DOHH2 (cell line): ENCODE results near the gene TBL3.

Source experiments
- H3F3A ChIP-seq: fragments of 200-600 bp; sonication (generic), shearing (Covaris generic); 2 replicates; pipeline ENCODE4 v1.6.0; 2016; ENCODE audit warnings: antibody characterized with exemption, mild to moderate bottlenecking; ENCODE audit not compliant: control insufficient read depth, insufficient read depth
- H3K27ac ChIP-seq: fragments of 200-600 bp; sonication (generic); 2 replicates; pipeline ENCODE4 v1.5.1; 2014; ENCODE audit warnings: low read depth, mild to moderate bottlenecking, low read length, moderate library complexity
- H3K27me3 ChIP-seq: fragments of 200-600 bp; sonication (generic); 2 replicates; pipeline ENCODE4 v1.6.1; 2014; ENCODE audit warnings: mild to moderate bottlenecking, low read length, mixed read lengths; ENCODE audit not compliant: control insufficient read depth
- H3K36me3 ChIP-seq: fragments of 200-600 bp; sonication (generic); 2 replicates; pipeline ENCODE4 v1.6.1; 2014; ENCODE audit warnings: mild to moderate bottlenecking, low read length, moderate library complexity, mixed read lengths; ENCODE audit not compliant: control insufficient read depth
- H3K4me1 ChIP-seq: fragments of 200-600 bp; sonication (generic); 2 replicates; pipeline ENCODE4 v1.6.1; 2014; ENCODE audit warnings: mild to moderate bottlenecking, low read length, mixed read lengths; ENCODE audit not compliant: control insufficient read depth
- H3K4me2 ChIP-seq: fragments of 200-600 bp; sonication (generic); 2 replicates; pipeline ENCODE4 v1.6.0; 2014; ENCODE audit warnings: mild to moderate bottlenecking, low read length, moderate library complexity
- H3K4me3 ChIP-seq: fragments of 200-600 bp; sonication (generic); 2 replicates; pipeline ENCODE4 v1.5.1; 2014; ENCODE audit warnings: mild to moderate bottlenecking, low read length, mixed read lengths
- H3K79me2 ChIP-seq: fragments of 200-600 bp; sonication (generic); 2 replicates; pipeline ENCODE4 v1.6.1; 2014; ENCODE audit warnings: mild to moderate bottlenecking, low read length, mixed read lengths; ENCODE audit not compliant: control insufficient read depth
- H3K9me2 ChIP-seq: fragments of 200-600 bp; sonication (generic); replicated peaks from 2 replicates; pipeline ENCODE4 v1.6.1; 2014; ENCODE audit warnings: mild to moderate bottlenecking, low read length, mixed read lengths; ENCODE audit not compliant: control insufficient read depth
- H3K9me3 ChIP-seq: fragments of 200-600 bp; sonication (generic); 2 replicates; pipeline ENCODE4 v1.6.1; 2014; ENCODE audit warnings: antibody characterized with exemption, low read length, mixed read lengths; ENCODE audit not compliant: control insufficient read depth, insufficient read depth
- H4K20me1 ChIP-seq: fragments of 200-600 bp; sonication (generic); 2 replicates; pipeline ENCODE4 v1.6.0; 2014; ENCODE audit warnings: low read depth, mild to moderate bottlenecking, antibody characterized with exemption, low read length, moderate library complexity; ENCODE audit not compliant: control insufficient read depth, insufficient read depth
- EZH2phosphoT487 ChIP-seq: fragments of 200-600 bp; sonication (generic); IDR thresholded peaks from 2 replicates; pipeline ENCODE4 v1.6.1; 2017; ENCODE audit warnings: borderline replicate concordance, mild to moderate bottlenecking, antibody characterized with exemption, low read length, moderate library complexity, mixed read lengths
- TF ChIP-seq, protein P1 (sequence below): fragments of 200-600 bp; sonication (generic); IDR thresholded peaks from one replicate; pipeline ENCODE4 v1.5.1; 2014; ENCODE audit warnings: antibody characterized with exemption, mild to moderate bottlenecking, low read depth, low read length; ENCODE audit not compliant: poor library complexity, severe bottlenecking

TBL3 gene

DNA sequence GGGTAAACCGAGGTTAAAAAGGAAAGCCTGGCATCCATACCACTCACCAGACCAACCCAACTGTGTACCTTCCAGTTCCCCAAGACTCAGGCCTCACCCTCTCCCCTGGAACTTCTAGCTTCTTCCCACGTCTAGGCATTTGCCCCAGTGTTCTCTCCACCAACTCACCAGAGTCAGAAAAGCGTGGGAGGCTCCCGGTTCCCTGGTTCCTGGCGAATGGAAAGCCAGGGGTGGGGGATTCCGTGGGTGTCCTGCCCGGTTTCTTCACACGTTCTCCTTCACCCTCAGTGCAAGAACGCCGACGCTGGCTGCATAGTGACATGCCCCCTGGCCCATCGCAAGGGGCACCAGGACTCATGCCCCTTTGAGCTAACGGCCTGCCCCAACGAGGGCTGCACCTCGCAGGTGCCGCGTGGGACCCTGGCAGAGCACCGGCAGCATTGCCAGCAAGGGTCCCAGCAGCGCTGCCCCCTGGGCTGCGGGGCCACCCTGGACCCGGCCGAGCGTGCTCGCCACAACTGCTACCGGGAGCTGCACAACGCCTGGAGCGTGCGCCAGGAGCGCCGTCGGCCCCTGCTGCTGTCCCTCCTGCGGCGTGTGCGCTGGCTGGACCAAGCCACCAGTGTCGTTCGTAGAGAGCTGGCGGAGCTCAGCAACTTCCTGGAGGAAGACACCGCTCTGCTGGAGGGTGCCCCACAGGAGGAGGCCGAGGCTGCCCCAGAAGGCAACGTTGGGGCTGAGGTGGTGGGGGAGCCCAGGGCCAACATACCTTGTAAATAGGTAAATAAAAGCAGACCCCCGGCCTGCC lies 3.5 kb upstream of the TBL3 start:
- H3K27ac ChIP-seq: no peak overlapping the region
- peaks cover 65% of the 10 kb centered on the region for H3K79me2 ChIP-seq
- peaks cover 30% of the 10 kb centered on the region for H3K4me1 ChIP-seq
- no peak overlapping the region for H3K4me3 ChIP-seq
- no peaks in the 10 kb centered on the region for H3K27me3 ChIP-seq
- TF ChIP-seq, protein P1, sequence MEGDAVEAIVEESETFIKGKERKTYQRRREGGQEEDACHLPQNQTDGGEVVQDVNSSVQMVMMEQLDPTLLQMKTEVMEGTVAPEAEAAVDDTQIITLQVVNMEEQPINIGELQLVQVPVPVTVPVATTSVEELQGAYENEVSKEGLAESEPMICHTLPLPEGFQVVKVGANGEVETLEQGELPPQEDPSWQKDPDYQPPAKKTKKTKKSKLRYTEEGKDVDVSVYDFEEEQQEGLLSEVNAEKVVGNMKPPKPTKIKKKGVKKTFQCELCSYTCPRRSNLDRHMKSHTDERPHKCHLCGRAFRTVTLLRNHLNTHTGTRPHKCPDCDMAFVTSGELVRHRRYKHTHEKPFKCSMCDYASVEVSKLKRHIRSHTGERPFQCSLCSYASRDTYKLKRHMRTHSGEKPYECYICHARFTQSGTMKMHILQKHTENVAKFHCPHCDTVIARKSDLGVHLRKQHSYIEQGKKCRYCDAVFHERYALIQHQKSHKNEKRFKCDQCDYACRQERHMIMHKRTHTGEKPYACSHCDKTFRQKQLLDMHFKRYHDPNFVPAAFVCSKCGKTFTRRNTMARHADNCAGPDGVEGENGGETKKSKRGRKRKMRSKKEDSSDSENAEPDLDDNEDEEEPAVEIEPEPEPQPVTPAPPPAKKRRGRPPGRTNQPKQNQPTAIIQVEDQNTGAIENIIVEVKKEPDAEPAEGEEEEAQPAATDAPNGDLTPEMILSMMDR: no peak
- no peak for TF ChIP-seq EZH2phosphoT487
- H3K9me3 ChIP-seq: no peaks in the 10 kb centered on the region
- H3K4me2 ChIP-seq: no peak overlapping the region
- H4K20me1 ChIP-seq: peaks cover 7% of the 10 kb centered on the region
- H3K9me2 ChIP-seq: no peaks in the 10 kb centered on the region
- H3F3A ChIP-seq: peaks cover 16% of the 10 kb centered on the region
- peaks cover 44% of the 10 kb centered on the region for H3K36me3 ChIP-seq

DNA sequence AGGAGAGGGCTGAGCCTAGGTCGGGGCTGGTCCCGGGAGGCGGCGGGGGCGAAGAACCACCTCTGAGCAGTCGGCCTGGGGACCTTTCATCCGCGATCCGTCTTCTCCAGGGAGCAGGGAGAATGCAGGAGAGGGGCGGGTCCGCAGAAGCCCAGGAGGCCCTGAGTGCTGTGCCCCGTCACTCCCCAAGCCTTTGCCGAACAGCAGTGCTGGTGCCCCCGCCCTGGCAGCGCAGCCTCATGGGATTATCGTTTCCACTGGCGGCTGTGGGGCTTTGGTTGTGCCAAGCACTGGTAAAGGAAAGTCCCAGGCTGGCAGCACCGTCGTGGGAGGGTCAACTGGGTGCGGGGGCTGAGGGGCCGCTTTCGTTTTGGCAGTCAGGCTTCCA lies 631 bp downstream of the TBL3 start:
- Histone ChIP-seq H3K27me3 (no peaks in the 10 kb centered on the region), H3F3A (peaks cover 5% of the 10 kb centered on the region), H3K79me2 (peaks cover 39% of the 10 kb centered on the region), H4K20me1 (no peaks in the 10 kb centered on the region), H3K9me3 (no peaks in the 10 kb centered on the region), H3K4me3 (peak overlapping the region; percentile 98), H3K36me3 (peaks cover 49% of the 10 kb centered on the region), H3K27ac (no peak overlapping the region), H3K4me2 (peak overlapping the region; percentile 97), H3K4me1 (peaks cover 26% of the 10 kb centered on the region), H3K9me2 (no peaks in the 10 kb centered on the region)
- no peak for TF ChIP-seq EZH2phosphoT487
- TF ChIP-seq, protein P1: no peak

DNA sequence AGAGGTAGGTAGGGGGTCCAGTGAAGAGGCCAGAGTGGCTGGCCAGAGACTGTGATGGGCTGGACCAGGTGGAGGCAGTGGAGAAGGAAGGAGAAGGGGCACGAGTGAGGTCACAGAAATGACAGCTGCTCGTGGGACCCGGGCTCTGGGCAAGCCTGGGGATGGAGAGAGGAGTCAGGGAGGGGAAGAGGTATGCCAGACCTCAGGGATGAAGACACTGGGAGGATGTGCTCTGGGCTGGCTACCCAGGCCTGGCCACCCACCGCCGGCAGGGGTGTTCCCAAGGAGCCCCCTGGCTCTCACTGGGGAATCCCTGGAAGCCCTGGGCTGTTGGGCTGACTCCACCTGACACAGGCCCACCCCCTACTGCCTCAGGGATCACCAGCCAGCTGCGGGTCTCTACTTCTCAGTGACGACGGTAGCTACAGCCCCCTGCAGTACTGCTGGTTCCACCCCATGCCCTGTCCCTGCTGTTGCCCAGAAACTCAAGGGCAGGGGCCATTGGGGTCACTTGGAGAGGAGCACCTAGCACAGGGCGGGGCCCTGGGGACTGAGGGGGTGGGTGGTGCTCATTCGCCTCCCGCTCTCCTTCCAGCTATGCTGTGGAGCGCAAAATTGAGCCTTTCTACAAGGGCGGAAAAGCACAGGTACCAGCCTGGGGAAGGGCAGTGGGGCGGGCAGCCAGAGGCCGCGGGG lies 1.8 kb downstream of the TBL3 start:
- H3K4me2 ChIP-seq: peak overlapping the region; percentile 97; the same call in 1 of the 2 replicates
- no peaks in the 10 kb centered on the region for H3K9me2 ChIP-seq
- no peaks in the 10 kb centered on the region for H3K27me3 ChIP-seq
- no peak overlapping the region; the same call in 1 of the 2 replicates for H3K4me3 ChIP-seq
- no peaks in the 10 kb centered on the region for H4K20me1 ChIP-seq
- no peaks in the 10 kb centered on the region for H3K9me3 ChIP-seq
- peaks cover 26% of the 10 kb centered on the region for H3K4me1 ChIP-seq
- TF ChIP-seq EZH2phosphoT487: no peak
- TF ChIP-seq, protein P1: no peak
- H3F3A ChIP-seq: peaks cover 5% of the 10 kb centered on the region
- peaks cover 39% of the 10 kb centered on the region for H3K79me2 ChIP-seq
- peaks cover 59% of the 10 kb centered on the region for H3K36me3 ChIP-seq
- H3K27ac ChIP-seq: no peak overlapping the region
